Activated naive CD4-positive, alpha-beta T cell treated with anti-CD3 and anti-CD28 coated beads, Interleukin-2, amount 50 U/mL, for 72 hours (primary cell): ENCODE data around the gene AGO1. TPM values are rescaled to one million over a fixed set of nuclear protein-coding genes. Genes with fewer than 3 reads are reported as not detected.

Source experiments
- total RNA-seq, 2 donors: library from RNA; stranded (reverse); gene quantifications; one replicate each; pipeline ENCODE4 v1.2.3, GENCODE V29; 2022

Gene AGO1
- total RNA-seq, 2 donors from 2014 or later, result 31.6 to 35.4 TPM

Other genes with a start within 250 kb of the AGO1 start
- 10 to 100 TPM; 87.0 to 98.8 TPM for gene PSMB2, start 241.7 kb upstream of the AGO1 start, total RNA-seq
- 10 to 100 TPM; 14.2 to 17.4 TPM for gene C1orf216, start 164.3 kb upstream of the AGO1 start, total RNA-seq
- 10 to 100 TPM; 39.8 to 78.9 TPM for gene CLSPN, start 113.2 kb upstream of the AGO1 start, total RNA-seq
- gene AGO4, start 75.2 kb upstream of the AGO1 start, total RNA-seq, result 1 to 10 TPM; 3.9 to 6.5 TPM
- 10 to 100 TPM; 32.9 to 43.6 TPM for gene AGO3, start 47.9 kb downstream of the AGO1 start, total RNA-seq
- gene TEKT2, start 200.9 kb downstream of the AGO1 start, total RNA-seq, result under 1 TPM in 1 of 2 donors, not detected in 1; 0.27 TPM
- 10 to 100 TPM; 19.5 to 48.3 TPM for gene ADPRS, start 205.7 kb downstream of the AGO1 start, total RNA-seq
- gene COL8A2, start 242.0 kb downstream of the AGO1 start, total RNA-seq, result under 1 TPM; 0.11 to 0.23 TPM